HG03025 (cell line): ENCODE results near the gene ARPIN.
"Not testable (repeated sequence)": the region's sequence is repeated elsewhere in the genome, so short reads cannot be mapped to it uniquely, and the experiment has no call there.

Experiments used
- ATAC-seq: cut with Tn5 transposase; IDR thresholded peaks from one replicate; pipeline ENCODE4 v1.9.1; 2021; ENCODE audit warnings: mild to moderate bottlenecking, moderate library complexity; ENCODE audit not compliant: unreplicated experiment, low FRiP score

The ARPIN gene

GRCh38 chr15:89912145-89912673 lies 543 bp downstream of the ARPIN start:
- no peak for ATAC-seq

DNA sequence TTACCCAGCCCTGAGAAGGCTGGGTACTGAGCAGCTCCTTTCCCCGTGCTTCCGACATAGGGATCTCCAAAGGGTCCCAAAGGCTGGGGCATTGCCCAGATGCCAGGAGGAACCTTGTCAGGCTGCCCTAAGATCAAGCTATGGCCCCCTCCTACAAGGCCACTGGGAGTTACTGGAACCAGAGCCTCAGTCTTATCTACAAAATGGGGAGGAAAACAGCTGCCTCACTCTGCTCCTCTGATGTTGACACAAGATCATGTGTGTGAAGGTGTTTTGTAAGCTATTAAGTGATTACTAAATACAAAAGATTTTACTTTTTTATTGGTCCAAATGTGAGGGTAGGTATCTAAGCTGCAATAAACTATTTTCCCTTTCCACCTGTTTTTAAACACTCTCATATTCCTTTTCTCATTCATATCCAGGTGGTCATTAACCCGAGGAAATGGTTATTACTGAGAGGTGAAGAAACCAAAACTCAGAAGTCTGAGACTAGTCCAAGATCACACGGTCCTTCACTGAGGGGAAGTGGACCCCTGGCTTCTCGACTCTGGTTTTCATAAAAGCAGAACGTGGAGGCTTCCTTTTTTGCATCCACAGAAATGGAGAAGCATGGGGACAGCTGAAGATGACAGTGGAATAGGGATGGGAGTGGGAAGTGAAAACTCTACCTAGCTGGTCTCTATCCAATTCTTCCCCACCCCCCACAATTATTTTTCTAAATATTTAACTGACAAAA lies 1.7 kb downstream of the ARPIN start:
- no peak for ATAC-seq

GRCh38 chr15:89909611-89910010 lies 3.1 kb downstream of the ARPIN start:
- no peak for ATAC-seq

DNA sequence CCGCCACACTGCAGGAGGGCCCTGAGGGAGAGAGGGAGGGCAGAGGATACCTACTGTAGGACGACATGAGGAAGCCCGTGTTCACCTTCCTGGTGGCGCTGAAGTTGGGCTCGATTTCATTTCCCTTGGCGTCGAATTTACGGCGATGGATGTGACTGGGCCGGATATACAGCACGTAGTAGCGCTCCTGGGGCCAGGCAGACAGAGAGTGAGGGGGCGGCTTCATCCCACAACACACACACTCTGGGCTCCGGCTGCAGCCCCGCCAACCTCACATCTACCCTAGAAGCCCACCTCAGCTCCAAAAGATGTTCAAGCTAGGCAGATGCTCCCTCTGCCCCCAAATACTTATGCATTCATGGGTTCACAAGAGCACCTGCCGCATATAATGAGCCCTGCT lies 4.5 kb downstream of the ARPIN start:
- no peak for ATAC-seq

DNA sequence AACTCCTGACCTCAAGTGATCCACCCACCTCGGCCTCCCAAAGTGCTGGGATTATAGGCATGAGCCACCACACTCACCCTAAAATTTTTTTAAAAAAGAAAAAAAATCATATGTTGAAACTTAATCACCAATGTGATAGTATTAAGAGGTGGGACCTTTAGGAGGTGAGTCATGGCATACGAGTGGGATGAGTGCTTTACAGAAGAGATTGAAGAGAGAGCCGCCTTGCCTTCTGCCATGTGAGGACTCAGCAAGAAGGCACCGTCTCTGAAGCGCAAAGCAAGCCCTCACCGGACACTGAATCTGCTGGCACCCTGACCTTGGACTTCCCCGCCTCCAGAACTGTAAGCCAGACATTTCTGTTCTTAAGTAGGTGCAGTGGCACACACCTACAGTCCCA lies 5.5 kb downstream of the ARPIN start:
- ATAC-seq = no peak

DNA sequence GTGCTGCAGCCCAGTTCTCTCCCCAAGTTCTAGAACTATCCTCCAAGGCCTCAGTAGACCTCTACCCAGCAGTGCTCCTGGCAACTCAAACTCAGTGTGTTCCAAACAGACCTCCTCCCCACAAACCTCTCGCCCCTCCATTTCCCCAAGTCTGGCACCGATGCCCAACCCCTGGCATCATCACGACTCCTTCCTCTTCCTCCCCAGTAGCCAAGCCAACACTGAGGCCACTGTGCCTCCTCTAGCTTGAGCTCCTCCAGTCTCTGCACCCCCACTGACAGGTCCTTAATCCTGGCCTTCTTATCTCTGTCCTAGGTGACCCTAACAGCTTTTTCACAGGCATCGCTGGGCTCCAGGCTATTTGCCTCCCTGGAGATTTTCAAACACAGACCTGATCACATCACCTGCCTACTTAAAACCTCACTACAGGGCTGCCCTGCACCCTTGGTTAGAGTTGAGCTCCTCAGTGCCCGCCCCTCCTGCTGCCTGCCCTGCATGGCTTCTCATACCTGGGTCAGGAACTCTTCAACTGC lies 6.8 kb downstream of the ARPIN start:
- no peak for ATAC-seq

DNA sequence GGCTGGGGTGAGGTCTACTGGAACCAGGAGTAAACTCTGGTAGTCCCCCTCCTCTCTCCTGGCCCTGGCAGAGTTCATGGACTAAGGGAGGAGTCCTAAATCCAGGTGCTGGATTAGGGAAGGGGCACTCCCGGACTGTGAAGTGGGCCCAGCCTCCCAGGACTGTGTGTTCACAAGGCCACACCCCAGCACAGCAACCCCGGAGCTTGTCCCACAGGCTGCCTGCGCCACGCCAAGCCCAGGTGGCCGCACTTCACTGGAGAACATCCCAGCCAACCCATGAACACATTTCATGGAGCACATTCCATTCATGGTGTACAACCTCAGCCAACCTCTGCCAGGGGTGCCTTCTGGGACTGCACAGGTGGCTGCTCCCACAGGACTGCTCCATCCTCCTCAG lies 8.2 kb downstream of the ARPIN start:
- no peak for ATAC-seq

DNA sequence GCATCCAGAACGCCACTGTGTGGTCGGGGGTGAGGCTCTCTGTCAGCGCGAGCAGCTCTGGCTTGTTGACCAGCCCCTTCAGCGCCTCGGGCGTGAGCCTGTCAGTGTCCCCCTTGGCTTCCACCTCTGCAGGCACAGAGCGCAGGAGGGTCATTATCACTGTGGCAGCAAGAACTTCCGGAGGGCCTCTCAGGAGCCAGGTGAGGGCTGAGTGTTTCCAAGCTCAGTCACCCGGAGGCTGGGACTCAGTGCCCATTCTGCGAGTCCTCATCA lies 9.0 kb downstream of the ARPIN start:
- ATAC-seq = no peak

GRCh38 chr15:89903015-89903857 lies 9.5 kb downstream of the ARPIN start:
- no peak for ATAC-seq

DNA sequence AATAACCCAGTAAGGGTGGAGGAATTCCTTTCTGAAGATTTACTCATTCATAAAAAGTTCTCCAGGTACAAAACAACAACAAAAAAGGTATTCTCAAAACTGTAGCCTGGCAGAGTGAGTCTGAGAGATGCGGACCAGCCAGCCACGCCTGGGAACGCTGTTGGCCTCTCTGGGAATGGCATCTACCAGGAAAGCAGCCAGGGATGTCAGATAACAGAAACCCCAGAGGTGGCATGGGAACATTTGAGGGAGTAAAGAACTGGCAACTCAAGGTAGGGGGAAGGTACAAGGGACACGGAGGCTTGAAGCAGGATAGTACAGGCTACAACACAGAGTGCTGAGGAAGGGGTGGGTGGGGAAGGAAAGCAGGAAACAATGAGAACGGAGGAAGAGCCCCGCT lies 11.9 kb downstream of the ARPIN start:
- no peak for ATAC-seq

GRCh38 chr15:89899951-89900567 lies 12.7 kb downstream of the ARPIN start:
- ATAC-seq = no peak

GRCh38 chr15:89899295-89899945 lies 13.3 kb downstream of the ARPIN start:
- no peak for ATAC-seq

GRCh38 chr15:89898614-89899294 lies 14.0 kb downstream of the ARPIN start:
- no peak for ATAC-seq

GRCh38 chr15:89898146-89898545 lies 14.6 kb downstream of the ARPIN start:
- no peak for ATAC-seq

DNA sequence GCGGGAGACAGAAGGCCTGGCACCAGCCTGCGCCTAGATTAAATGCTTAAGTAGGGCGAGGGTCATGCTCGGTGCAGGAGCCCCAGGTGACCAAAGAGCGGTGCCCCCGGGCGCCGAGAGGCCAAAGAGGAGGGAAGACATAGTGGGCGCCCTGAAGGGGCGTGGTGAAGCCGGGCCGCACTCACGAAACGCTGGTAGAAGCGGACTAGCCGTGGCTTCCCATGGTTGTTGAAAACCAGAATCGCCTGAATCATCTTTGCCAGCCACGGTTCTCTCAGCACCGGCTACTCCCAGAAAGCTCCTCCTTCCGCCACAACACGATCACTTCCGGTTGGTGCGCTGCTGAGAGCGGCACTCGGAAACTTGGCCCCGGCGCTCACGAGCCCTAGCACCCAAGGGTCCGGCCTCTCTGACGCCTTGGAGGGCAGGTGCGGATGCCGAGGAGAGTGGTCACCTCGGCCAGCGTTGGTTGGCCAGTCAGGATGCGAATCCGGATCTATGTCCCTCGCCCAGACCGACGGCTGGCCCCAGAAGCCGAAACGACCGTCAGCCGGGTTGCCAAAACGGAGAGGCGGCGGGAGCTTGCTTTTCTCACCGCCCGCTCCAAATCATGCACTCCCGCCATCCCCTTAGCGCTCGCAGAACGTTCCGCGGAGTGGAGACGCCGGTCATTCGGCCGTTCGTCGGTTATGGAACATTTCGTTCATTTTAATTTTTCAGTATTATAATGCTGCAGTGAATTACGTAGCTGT lies 18.9 kb downstream of the ARPIN start, which contains the start of gene AP3S2:
Gene AP3S2 (minus strand): TSS at position 299 of the 752 bp plus-strand sequence. CDS start 45 bp downstream, at position 254.
- ATAC-seq = peak; percentile 76

DNA sequence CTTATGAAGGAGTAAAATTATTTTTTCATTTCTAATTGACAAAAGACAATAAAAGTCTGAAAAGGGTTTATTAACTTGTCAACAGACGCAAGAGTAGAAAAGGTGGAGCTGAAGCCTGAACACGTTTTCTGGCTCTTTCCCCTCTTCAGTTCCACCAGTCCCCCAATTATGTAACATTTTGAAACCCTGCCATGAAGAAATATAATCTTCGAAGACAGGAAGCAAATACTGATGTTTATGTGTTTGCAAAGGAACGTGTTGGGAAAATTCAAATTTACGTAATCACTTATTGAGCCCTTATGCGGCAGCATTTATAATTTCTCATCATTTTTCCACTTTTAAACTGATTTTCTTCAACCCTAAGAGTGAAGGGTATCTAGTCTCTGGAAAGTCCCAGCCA lies 19.7 kb downstream of the ARPIN start:
- no peak for ATAC-seq

GRCh38 chr15:89888214-89888804 lies 24.4 kb downstream of the ARPIN start:
- no peak for ATAC-seq

- ATAC-seq = no peak
These were observed 27.1 kb downstream of the ARPIN start for GRCh38 chr15:89885611-89886010.

DNA sequence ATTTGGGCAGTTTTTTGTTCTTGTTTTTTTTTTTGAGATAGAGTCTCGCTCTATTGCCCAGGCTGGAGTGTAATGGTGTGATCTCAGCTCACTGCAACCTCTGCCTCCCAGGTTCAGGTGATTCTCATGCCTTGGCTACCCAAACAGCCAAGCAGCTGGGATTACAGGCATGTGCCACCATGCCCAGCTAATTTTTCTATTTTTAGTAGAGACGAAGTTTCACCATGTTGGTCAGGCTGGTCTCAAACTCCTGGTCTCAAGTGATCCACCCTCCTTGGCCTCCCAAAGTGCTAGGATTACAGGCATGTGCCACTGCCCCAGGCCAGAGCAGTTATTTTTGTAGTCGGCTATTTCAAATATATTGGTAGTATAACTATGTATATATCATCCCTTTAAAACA lies 27.6 kb downstream of the ARPIN start:
- ATAC-seq = not testable (repeated sequence)
